H1 (cell line): ENCODE data around the gene UBE2E1.

ENCODE experiments used
- ATF3 ChIP-seq: IDR thresholded peaks from 2 replicates; pipeline ENCODE4 v1.6.1; 2011; ENCODE audit warnings: low read depth, mild to moderate bottlenecking, low read length; ENCODE audit not compliant: insufficient read depth
- CEBPB ChIP-seq: IDR thresholded peaks from 2 replicates; pipeline ENCODE4 v1.6.1; 2012; ENCODE audit warnings: low read depth, low read length
- CTCF ChIP-seq, 3 experiments: IDR thresholded peaks; 1 replicate in 2 of 3; 2 replicates in 1 of 3; pipeline versions ENCODE4 v1.5.1 to v1.6.1; 2011; ENCODE audit warnings: low read length in 3 of 3, mild to moderate bottlenecking in 3 of 3, inconsistent platforms in 2 of 3, low read depth in 1 of 3, moderate library complexity in 1 of 3; ENCODE audit not compliant: insufficient read depth in 1 of 3; ENCODE audit errors: control extremely low read depth in 1 of 3
- E2F6 ChIP-seq: IDR thresholded peaks from 2 replicates; pipeline ENCODE4 v1.6.1; 2012; ENCODE audit warnings: inconsistent platforms
- JUND ChIP-seq: IDR thresholded peaks from 2 replicates; pipeline ENCODE4 v1.6.1; 2011; ENCODE audit warnings: mild to moderate bottlenecking, improper control_type of control experiment, low read length
- POLR2A ChIP-seq, 2 experiments: IDR thresholded peaks; 1 replicate in 1 of 2; 2 replicates in 1 of 2; pipeline ENCODE4 v1.6.1; 2011; ENCODE audit warnings: low read depth in 2 of 2, low read length in 2 of 2, mild to moderate bottlenecking in 2 of 2; ENCODE audit errors: control extremely low read depth in 1 of 2
- SP2 ChIP-seq: IDR thresholded peaks from 2 replicates; pipeline ENCODE4 v1.6.1; 2012; ENCODE audit warnings: mild to moderate bottlenecking, low read length, inconsistent platforms
- TAF1 ChIP-seq: IDR thresholded peaks from 2 replicates; pipeline ENCODE4 v1.6.1; 2011; ENCODE audit warnings: mild to moderate bottlenecking, low read depth, low read length
- ZNF274 ChIP-seq: IDR thresholded peaks from 2 replicates; pipeline ENCODE4 v1.7.0; 2012; ENCODE audit warnings: low read length, borderline replicate concordance; ENCODE audit errors: extremely low read depth

GRCh38 chr3:23923786-23924185, 118.0 kb downstream of the UBE2E1 start:
- no peak for TF ChIP-seq E2F6
- TF ChIP-seq SP2: no peak
- TF ChIP-seq POLR2A (IDR thresholded peaks at IDR 0.05; ENCODE audit: control extremely low read depth in 1 of 2, low read depth in 2 of 2, low read length in 2 of 2): no peak
- TF ChIP-seq CEBPB: no peak
- no peak for TF ChIP-seq CTCF (IDR thresholded peaks at IDR 0.05; ENCODE audit: control extremely low read depth in 1 of 3, insufficient read depth in 1 of 3, low read depth in 1 of 3, low read length in 3 of 3)
- no peak for TF ChIP-seq JUND
- TF ChIP-seq TAF1: no peak
- TF ChIP-seq ATF3: no peak
- TF ChIP-seq ZNF274: no peak
